ENCODE measurements around the gene PLEKHS1. TPM values are rescaled to one million over a fixed set of nuclear protein-coding genes. Genes with fewer than 3 reads are reported as not detected.

Gene PLEKHS1
- total RNA-seq, 1 experiment from 2014 or later, result 0.21 TPM

DNA sequence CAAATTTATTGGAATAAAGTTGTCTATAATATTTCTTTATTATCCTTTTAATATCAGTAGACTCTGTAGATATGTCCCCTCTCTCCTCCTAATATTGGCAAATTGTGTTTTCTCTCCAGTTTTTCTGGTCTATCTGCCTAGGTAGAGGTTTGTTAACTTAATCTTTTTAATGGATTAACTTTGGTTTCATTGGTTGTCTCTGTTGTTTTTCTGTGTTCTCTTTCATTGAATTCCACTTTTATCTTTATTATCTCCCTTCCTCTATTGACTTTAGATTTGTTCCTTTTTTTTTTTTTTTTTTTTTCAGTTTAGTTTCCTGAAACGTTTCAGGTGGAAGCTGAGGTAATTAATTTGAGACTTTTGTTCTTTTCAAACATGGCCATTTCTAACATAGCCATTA, 10.6 kb downstream of the PLEKHS1 start:
- no peak overlapping the region for H3K27ac ChIP-seq (ENCODE audit: low read length)
- H3K9me3 ChIP-seq (ENCODE audit: control insufficient read depth, insufficient read depth, low read depth, low read length), result peaks cover 11% of the 10 kb centered on the region; the same call in 1 of the 2 replicates
- intact Hi-C loops (cut with micrococcal nuclease; ENCODE audit: unreplicated experiment), result no loop called here
- DNase-seq (ENCODE audit: low read depth, low spot score), result no peak
- POLR2A ChIA-PET, result no interaction called here
- ATAC-seq, result no peak
- 0 out of 2 replicates have a peak, but pooled peaks cover 2% of the 10 kb centered on the region for H3K36me3 ChIP-seq (ENCODE audit: control insufficient read depth, insufficient read depth, low read length)
- no peaks in the 10 kb centered on the region for H3K4me1 ChIP-seq (ENCODE audit: control insufficient read depth, insufficient read depth, low read length)
- TF ChIP-seq SIN3A (IDR thresholded peaks at IDR 0.05; ENCODE audit: borderline replicate concordance, insufficient read depth, low read depth, low read length) (no peak), TCF7L2 (IDR thresholded peaks at IDR 0.05; ENCODE audit: low read depth, low read length) (no peak), REST (IDR thresholded peaks at IDR 0.05; ENCODE audit: insufficient read depth in 1 of 2, low read depth in 2 of 2, low read length in 1 of 2) (no peak)
- CTCF ChIA-PET, result interaction anchor here (0.6 kb wide), 1 partner anchor 30 kb away, joined by 11 read pairs; no protein-coding TSS in a partner anchor
- in situ Hi-C loops (cut with HindIII; ENCODE audit: low pct_unique_long_range_greater_than_20kb, low sequenced_read_pairs), result no loop called here
- no TSS peak for BruUV-seq (replicated peaks)
- H3K27me3 ChIP-seq (ENCODE audit: control insufficient read depth, insufficient read depth, low read length), result peaks cover 18% of the 10 kb centered on the region
- no peak overlapping the region for H3K4me3 ChIP-seq (ENCODE audit: low read depth in 2 of 2, low read length in 2 of 2)

GRCh38 chr10:113764582-113764981, 13.1 kb downstream of the PLEKHS1 start:
- Histone ChIP-seq H3K4me3 (ENCODE audit: low read depth in 2 of 2, low read length in 2 of 2) (no peak overlapping the region), H3K36me3 (ENCODE audit: control insufficient read depth, insufficient read depth, low read length) (peaks cover 2% of the 10 kb centered on the region; the same call in 1 of the 2 replicates), H3K4me1 (ENCODE audit: control insufficient read depth, insufficient read depth, low read length) (no peaks in the 10 kb centered on the region), H3K27me3 (ENCODE audit: control insufficient read depth, insufficient read depth, low read length) (peaks cover 38% of the 10 kb centered on the region), H3K27ac (ENCODE audit: low read length) (no peak overlapping the region), H3K9me3 (ENCODE audit: control insufficient read depth, insufficient read depth, low read depth, low read length) (peaks cover 11% of the 10 kb centered on the region; the same call in 1 of the 2 replicates)
- ATAC-seq (no peak), DNase-seq (ENCODE audit: low read depth, low spot score) (no peak)
- POLR2A ChIA-PET, result no interaction called here
- in situ Hi-C loops (cut with HindIII; ENCODE audit: low pct_unique_long_range_greater_than_20kb, low sequenced_read_pairs), result no loop called here
- TF ChIP-seq SIN3A (IDR thresholded peaks at IDR 0.05; ENCODE audit: borderline replicate concordance, insufficient read depth, low read depth, low read length) (no peak), TCF7L2 (IDR thresholded peaks at IDR 0.05; ENCODE audit: low read depth, low read length) (no peak), REST (IDR thresholded peaks at IDR 0.05; ENCODE audit: insufficient read depth in 1 of 2, low read depth in 2 of 2, low read length in 1 of 2) (no peak), POLR2AphosphoS5 (IDR thresholded peaks at IDR 0.05; ENCODE audit: low read depth, low read length) (no peak)
- TF ChIP-seq, protein P1, sequence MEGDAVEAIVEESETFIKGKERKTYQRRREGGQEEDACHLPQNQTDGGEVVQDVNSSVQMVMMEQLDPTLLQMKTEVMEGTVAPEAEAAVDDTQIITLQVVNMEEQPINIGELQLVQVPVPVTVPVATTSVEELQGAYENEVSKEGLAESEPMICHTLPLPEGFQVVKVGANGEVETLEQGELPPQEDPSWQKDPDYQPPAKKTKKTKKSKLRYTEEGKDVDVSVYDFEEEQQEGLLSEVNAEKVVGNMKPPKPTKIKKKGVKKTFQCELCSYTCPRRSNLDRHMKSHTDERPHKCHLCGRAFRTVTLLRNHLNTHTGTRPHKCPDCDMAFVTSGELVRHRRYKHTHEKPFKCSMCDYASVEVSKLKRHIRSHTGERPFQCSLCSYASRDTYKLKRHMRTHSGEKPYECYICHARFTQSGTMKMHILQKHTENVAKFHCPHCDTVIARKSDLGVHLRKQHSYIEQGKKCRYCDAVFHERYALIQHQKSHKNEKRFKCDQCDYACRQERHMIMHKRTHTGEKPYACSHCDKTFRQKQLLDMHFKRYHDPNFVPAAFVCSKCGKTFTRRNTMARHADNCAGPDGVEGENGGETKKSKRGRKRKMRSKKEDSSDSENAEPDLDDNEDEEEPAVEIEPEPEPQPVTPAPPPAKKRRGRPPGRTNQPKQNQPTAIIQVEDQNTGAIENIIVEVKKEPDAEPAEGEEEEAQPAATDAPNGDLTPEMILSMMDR (IDR thresholded peaks at IDR 0.05), result no peak
- BruUV-seq (replicated peaks), result no TSS peak
- CTCF ChIA-PET, result no interaction called here
- intact Hi-C loops (cut with micrococcal nuclease; ENCODE audit: unreplicated experiment), result no loop called here

Measured in Panc1 (cell line).